GM19025 (cell line): ENCODE results near the gene ROBO3.

ENCODE experiments used
- ATAC-seq: cut with Tn5 transposase; IDR thresholded peaks from one replicate; pipeline ENCODE4 v1.9.1; 2021; ENCODE audit warnings: mild to moderate bottlenecking, low read depth, moderate library complexity; ENCODE audit not compliant: unreplicated experiment

The ROBO3 gene

DNA sequence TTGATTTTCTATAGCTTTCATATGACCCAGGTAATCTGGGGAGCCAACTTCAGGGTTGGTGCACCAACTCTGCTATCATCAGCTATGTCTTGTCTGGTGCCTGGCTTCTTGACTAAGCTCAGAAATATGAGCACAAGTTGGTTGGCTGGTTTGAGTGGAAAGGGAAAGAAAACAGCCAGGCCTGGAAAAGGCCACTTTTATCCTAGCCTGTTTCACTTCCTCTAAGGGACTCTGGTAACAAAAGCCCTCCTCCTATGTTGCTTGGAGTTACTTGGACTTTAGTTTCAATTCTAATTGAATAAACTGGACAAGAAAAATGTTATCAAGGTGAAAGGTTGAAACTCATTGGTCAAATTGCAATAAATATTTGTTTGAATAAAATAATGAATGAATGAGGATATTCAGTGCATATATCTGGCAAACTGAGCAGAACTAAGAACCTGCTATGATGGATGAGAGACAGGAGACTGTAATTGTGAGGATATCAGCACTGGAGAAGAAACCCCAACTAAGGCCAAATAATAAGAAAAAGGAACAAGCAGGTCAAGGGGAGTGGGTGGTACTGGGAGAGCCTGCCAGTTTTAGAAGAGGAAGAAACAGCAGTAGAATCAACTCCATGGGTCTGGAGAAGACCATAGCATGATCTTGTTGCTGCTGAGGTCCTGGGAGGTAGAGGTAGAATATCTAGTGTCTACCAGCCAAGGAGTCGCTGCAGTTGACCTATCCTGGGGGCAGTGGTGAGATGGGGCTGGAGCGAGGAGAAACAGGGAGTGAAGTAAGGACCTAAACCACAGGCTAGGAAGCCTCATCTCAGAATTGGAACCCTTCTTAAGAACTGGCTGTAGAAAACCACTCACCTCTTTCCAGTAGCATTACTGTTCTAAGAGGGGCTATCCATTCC, 24.2 kb downstream of the ROBO3 start:
- ATAC-seq = no peak

DNA sequence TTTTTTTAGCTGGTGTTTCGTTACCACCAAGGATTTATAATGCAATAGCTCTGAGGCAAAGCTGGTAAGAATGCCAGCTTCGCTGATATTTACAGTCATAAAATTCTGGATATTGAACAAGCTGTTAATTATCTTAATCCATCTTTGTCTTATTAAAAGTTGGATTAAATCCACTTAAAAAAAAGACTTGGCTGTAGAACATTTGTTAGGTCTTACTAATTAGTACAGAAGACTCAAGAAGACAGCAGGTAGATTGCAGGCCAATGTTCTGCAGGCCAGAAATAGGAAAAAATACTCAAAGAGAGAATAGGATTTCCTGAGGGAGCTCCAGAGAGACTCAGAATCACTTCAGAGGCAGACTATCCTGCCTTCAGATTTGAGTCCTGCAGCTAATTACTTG, 24.9 kb downstream of the ROBO3 start:
- no peak for ATAC-seq

DNA sequence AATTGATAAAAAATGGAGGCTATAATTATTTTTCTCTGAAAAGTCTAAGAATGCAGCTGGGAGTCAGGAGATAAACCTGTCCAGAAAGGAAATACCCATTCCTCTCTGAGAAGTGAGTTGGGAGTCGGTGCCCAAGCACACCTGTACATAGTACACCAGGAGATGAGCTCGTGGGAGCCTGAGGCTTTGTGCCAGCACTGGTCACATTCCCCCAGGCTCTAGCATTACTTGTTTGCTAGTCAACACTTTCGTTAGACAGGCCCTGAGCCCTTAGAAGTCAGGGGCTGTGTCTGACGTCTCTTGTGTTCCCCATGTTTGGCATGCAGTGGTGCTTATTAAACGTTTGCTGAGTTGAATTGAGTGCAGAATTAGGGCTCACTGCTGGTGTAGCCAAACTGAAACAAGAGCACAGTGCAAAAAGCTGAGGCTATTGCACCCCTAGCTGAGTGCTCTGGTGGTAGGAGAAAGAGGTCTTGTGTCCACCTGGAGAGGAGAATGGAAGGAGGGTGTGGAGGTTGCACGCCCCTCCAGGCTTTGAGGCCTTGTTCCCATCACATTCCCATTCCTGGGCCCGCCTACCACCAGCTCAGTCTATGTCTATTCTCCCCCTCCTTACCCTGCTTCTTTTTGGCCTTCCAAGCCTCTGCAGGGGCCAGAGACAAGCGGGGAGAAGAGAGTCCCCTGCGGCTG, 25.6 kb downstream of the ROBO3 start:
- no peak for ATAC-seq

GRCh38 chr11:124891373-124891861, 26.2 kb downstream of the ROBO3 start:
- ATAC-seq = no peak

DNA sequence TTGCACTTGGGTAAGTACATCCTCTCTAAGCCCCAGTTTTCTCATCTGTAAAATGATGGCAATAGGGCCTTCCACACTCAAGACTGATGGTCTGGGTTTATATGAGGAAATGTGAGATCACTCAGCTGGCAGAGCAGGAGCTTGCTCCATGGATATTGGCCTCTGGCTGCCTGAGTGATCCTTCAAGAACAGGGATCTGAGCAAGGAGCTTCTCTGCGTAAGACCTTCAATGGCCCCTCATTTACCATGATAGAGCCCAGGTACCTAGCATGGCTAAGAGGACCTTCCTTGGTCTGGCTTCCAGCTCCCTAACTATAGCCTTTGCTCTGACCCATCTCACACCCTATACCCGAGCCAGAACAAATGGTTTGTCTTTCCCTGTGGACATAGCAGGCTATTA, 26.9 kb downstream of the ROBO3 start:
- no peak for ATAC-seq

DNA sequence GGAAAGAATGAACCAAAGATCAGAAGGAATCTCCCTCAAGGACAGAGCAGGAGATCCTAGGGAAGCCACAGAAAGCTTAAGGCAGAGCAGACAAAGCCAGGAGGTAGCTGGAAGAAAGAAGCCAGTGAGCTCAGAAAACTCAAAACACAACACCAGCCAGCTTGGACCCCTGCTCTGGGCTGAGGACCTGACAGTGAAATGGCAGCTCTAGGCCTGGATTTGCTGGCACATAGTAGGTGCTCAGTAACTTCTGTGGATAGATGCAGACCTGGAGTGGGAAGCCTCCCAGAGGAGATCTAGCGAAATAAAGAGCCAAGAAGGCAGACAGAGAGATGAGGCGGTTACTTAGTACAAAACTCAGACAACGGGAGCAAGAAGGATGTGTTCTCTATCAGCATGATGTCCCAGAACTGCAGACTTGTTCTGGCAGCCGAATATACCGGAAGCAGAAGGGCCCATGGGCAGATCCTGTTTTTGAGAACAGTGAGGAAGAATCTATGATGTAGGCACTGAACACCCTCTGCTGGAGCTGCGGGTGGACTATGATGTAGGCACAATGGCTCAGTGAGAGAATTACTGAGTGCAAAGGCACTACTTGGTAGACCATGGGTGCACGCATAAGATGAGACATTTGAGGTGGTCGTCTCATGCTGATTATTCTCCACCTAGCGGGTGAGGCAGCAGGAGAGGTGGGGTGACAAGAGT, 27.7 kb downstream of the ROBO3 start:
- no peak for ATAC-seq

DNA sequence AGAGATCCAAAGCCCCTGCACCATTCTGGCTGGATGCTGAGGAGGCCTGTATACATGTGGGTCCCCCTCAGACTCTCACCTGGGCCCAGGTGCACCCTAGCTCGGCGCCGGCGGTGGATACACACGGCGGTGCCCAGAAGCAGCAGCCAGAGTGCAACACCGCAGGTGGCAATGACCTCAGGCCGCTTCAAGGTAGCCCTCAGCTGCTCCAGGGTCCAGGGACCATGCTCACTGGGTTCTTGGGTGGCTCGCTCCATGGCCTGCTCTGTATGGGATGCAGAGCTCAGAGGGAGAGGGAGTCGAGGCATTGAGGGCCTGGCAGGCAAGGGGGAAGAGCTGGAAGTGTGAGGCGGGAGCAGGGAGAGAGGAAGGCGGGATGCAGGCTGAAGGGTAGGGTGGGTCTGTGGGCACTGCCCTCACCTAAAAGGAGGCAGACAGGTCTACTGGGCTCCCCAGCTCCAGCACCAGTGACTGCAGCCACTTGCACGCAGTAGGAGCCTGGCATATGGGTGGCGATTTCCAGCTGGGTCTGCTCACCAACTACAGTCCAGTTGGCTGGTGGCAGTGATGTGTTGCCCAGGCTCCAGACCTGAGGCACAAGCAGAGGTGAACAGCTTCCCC, 28.7 kb downstream of the ROBO3 start:
- no peak for ATAC-seq

- no peak for ATAC-seq
Measured at GRCh38 chr11:124894606-124895430, 29.6 kb downstream of the ROBO3 start.

DNA sequence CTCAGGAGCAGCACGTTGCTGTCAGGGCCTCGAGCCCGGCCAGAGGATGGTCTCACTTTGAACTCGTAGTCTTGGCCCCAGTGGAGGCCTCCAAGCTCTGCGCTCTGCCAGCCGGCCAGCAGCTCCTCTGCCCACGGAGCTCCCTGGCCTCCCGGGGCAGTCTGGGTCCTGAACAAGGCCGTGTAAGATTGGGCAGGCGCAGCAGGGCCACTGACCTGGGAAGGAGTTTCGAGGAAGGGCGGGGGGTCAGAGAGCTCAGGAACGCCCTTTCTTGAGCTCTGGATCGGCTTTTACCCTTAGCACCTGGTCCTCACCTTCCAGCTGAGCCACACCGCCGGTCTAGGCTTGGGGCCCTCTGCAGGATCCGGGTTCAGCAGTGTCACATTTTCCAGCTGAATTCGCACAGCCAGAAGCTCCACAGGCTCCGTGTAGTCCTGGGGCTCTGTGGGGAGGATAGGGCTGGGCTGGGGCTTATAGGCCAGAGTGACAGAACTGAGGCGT, 30.3 kb downstream of the ROBO3 start:
- no peak for ATAC-seq

GRCh38 chr11:124896071-124896750, 31.0 kb downstream of the ROBO3 start:
- ATAC-seq = no peak

GRCh38 chr11:124896821-124897391, 31.7 kb downstream of the ROBO3 start:
- ATAC-seq = no peak

GRCh38 chr11:124897674-124898262, 32.5 kb downstream of the ROBO3 start, which contains the start of gene ROBO4:
ROBO4 (minus strand) TSS chr11:124897865; CDS start chr11:124897795, 70 bp downstream.
- ATAC-seq = no peak

- no peak for ATAC-seq
Measured at GRCh38 chr11:124898263-124898680, 33.0 kb downstream of the ROBO3 start.

- no peak for ATAC-seq
Measured at GRCh38 chr11:124898711-124899110, 33.5 kb downstream of the ROBO3 start.

GRCh38 chr11:124899383-124900145, 34.3 kb downstream of the ROBO3 start:
- no peak for ATAC-seq

DNA sequence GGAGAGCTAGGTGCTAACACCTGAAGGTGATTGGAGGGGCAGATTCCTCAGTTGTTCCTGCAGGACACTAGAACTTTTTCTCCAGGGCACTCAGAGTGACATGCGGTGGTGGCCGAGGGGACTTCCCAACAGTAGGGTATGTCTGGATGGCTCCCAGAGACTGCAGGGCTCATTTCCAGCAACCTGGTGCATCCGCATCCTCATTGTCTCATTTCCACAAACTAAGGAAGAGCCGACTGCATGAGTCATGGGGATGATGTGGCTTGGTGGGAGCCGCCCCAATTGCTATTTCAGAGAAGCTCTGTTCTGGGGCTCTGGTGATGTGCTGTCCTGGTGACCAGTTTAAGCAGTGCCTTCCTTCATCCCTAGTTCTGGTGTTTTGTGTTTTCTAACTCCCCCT, 35.2 kb downstream of the ROBO3 start:
- no peak for ATAC-seq

DNA sequence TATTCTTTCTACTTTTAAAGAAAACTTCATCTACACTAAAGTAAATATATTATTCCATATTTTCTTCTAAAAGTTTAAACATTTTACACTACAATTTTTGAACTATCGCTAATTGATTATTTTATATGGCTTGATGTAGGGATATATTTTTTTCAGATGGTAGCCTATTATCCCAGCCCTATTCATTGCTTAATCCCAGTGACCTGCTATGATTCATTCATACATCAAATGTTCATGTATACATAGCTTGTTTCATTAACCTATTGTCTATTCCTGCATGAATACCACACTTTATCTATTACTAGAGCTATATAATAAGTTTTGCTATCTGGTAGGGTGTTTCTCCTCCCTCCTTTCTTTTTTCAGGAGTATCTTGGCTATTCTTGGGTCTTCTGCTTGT, 37.4 kb downstream of the ROBO3 start:
- no peak for ATAC-seq
